Right lobe of liver (tissue), 4 donors: ENCODE data around the gene ATXN2.

Source experiments
- CTCF ChIP-seq, 4 donors: fragments of 200-600 bp in 3 of 4; fragments of 450-650 bp in 1 of 4; IDR thresholded peaks; one replicate each; pipeline versions ENCODE4 v1.5.1 to v1.8.0; 2016 to 2022; ENCODE audit warnings: antibody characterized with exemption in 4 of 4, mild to moderate bottlenecking in 2 of 4
- POLR2A ChIP-seq: fragments of 450-650 bp; IDR thresholded peaks from one replicate; pipeline ENCODE4 v1.6.1; 2017; ENCODE audit warnings: antibody characterized with exemption, mild to moderate bottlenecking
- donor health status: DM: no; HTN: no; CAD: no.
- donor health status: DM: no; HTN: no; CAD: no.
- donor health status: DM: no; HTN: yes; CAD: no.

- TF ChIP-seq CTCF (IDR thresholded peaks at IDR 0.05) = no peak
- TF ChIP-seq POLR2A = no peak
Measured at GRCh38 chr12:111503116-111503515, 96.0 kb downstream of the ATXN2 start.
